Measurements from ENCODE around the gene ATXN1. TPM values are rescaled to one million over a fixed set of nuclear protein-coding genes. Genes with fewer than 3 reads are reported as not detected.

ATXN1 gene
- total and polyA plus RNA-seq, 2 experiments from 2014 or later = 4.8 to 9.1 TPM

DNA sequence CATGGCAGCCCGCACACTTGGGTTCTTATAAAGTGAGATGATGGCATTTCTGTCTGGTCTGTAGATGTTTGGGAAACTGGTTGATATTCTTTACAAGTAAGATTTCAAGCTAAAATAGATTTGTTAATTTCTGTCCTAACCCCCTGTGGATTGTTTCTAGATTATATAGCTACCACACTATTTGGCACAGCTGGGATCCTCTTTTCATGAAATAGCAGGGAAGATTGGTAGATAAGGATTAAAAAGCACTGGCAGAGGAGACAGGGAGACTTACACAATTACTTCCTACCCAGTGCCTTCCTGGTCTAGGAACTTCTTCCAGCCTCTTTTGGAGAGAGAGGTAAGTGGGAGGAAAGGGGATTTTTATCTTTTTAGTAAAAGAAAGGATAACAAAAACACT is 13.2 kb upstream of the ATXN1 start (continued):
- TF ChIP-seq, protein P1, sequence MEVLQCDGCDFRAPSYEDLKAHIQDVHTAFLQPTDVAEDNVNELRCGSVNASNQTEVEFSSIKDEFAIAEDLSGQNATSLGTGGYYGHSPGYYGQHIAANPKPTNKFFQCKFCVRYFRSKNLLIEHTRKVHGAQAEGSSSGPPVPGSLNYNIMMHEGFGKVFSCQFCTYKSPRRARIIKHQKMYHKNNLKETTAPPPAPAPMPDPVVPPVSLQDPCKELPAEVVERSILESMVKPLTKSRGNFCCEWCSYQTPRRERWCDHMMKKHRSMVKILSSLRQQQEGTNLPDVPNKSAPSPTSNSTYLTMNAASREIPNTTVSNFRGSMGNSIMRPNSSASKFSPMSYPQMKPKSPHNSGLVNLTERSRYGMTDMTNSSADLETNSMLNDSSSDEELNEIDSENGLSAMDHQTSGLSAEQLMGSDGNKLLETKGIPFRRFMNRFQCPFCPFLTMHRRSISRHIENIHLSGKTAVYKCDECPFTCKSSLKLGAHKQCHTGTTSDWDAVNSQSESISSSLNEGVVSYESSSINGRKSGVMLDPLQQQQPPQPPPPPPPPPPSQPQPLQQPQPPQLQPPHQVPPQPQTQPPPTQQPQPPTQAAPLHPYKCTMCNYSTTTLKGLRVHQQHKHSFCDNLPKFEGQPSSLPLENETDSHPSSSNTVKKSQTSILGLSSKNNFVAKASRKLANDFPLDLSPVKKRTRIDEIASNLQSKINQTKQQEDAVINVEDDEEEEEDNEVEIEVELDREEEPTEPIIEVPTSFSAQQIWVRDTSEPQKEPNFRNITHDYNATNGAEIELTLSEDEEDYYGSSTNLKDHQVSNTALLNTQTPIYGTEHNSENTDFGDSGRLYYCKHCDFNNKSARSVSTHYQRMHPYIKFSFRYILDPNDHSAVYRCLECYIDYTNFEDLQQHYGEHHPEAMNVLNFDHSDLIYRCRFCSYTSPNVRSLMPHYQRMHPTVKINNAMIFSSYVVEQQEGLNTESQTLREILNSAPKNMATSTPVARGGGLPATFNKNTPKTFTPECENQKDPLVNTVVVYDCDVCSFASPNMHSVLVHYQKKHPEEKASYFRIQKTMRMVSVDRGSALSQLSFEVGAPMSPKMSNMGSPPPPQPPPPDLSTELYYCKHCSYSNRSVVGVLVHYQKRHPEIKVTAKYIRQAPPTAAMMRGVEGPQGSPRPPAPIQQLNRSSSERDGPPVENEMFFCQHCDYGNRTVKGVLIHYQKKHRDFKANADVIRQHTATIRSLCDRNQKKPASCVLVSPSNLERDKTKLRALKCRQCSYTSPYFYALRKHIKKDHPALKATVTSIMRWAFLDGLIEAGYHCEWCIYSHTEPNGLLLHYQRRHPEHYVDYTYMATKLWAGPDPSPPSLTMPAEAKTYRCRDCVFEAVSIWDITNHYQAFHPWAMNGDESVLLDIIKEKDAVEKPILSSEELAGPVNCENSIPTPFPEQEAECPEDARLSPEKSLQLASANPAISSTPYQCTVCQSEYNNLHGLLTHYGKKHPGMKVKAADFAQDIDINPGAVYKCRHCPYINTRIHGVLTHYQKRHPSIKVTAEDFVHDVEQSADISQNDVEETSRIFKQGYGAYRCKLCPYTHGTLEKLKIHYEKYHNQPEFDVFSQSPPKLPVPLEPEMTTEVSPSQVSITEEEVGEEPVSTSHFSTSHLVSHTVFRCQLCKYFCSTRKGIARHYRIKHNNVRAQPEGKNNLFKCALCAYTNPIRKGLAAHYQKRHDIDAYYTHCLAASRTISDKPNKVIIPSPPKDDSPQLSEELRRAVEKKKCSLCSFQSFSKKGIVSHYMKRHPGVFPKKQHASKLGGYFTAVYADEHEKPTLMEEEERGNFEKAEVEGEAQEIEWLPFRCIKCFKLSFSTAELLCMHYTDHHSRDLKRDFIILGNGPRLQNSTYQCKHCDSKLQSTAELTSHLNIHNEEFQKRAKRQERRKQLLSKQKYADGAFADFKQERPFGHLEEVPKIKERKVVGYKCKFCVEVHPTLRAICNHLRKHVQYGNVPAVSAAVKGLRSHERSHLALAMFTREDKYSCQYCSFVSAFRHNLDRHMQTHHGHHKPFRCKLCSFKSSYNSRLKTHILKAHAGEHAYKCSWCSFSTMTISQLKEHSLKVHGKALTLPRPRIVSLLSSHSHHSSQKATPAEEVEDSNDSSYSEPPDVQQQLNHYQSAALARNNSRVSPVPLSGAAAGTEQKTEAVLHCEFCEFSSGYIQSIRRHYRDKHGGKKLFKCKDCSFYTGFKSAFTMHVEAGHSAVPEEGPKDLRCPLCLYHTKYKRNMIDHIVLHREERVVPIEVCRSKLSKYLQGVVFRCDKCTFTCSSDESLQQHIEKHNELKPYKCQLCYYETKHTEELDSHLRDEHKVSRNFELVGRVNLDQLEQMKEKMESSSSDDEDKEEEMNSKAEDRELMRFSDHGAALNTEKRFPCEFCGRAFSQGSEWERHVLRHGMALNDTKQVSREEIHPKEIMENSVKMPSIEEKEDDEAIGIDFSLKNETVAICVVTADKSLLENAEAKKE (CRISPR knock-in tag; IDR thresholded peaks at IDR 0.05) = no peak
- TF ChIP-seq ZNF114 (CRISPR knock-in tag; IDR thresholded peaks at IDR 0.05) (no peak), POLR2AphosphoS5 (IDR thresholded peaks at IDR 0.05; ENCODE audit: low read depth) (no peak), CREB1 (CRISPR knock-in tag; IDR thresholded peaks at IDR 0.05; ENCODE audit: low read depth) (no peak)

DNA sequence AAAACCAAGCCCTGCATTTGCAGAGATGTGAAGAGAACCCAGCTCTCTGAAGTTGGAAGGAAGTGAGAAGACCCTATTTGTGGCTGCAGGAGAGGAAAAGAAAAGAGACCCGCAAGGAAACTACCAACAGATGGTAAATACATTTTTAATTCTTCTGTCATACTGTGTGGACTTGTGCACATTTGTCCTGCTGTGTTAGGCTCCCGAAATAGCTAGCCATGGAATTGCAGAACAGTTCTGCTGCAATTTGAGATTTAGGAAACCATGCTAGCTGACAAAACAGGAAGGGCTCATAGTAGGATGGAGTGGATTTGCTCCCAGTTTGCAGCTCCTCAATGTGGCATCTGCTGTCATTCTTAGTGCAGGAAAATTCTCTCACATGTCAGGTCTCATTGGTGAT is 12.1 kb upstream of the ATXN1 start:
- Histone ChIP-seq H3K4me3 (no peak overlapping the region), H3K27ac (ENCODE audit: low read depth) (no peak overlapping the region), H3K4me1 (ENCODE audit: insufficient read depth) (peaks cover 11% of the 10 kb centered on the region; the same call in 1 of the 2 replicates), H3K4me2 (no peak overlapping the region), H3K27me3 (ENCODE audit: insufficient read depth) (no peaks in the 10 kb centered on the region), H3F3A (replicated peaks; ENCODE audit: low read depth) (no peaks in the 10 kb centered on the region), H3K79me2 (replicated peaks; ENCODE audit: insufficient read depth) (no peaks in the 10 kb centered on the region), H2AFZ (no peak overlapping the region), H4K20me1 (replicated peaks; ENCODE audit: insufficient read depth) (no peaks in the 10 kb centered on the region), H3K9me2 (ENCODE audit: insufficient read depth) (no peaks in the 10 kb centered on the region), H3K36me3 (ENCODE audit: insufficient read depth) (no peaks in the 10 kb centered on the region)
- Mint-ChIP-seq H3K4me3 (no peak overlapping the region), H3K36me3 (ENCODE audit: low read depth) (no peaks in the 10 kb centered on the region), H3K27ac (no peak overlapping the region), H3K27me3 (ENCODE audit: insufficient read depth, low read depth, poor library complexity) (peaks cover 9% of the 10 kb centered on the region), H3K9me3 (no peaks in the 10 kb centered on the region), H3K4me1 (peaks cover 24% of the 10 kb centered on the region)
- ATAC-seq = no peak
- no peak for DNase-seq (ENCODE audit: low spot score)
- TF ChIP-seq JUNB (IDR thresholded peaks at IDR 0.05; ENCODE audit: unreplicated experiment) = no peak
- no peak for TF ChIP-seq NANOG (IDR thresholded peaks at IDR 0.05; ENCODE audit: borderline replicate concordance)

All from GM23338 (cell line).